ENCODE data around the gene SMPDL3A.

Gene SMPDL3A

GRCh38 chr6:122799916-122800686 is 11.0 kb downstream of the SMPDL3A start:
- no peak for DNase-seq (ENCODE audit: low spot score)
- TF ChIP-seq CTCF (IDR thresholded peaks at IDR 0.05; ENCODE audit: borderline replicate concordance, control extremely low read depth, extremely low read depth, insufficient read depth, missing control alignments) = no peak
- in situ Hi-C loops (cut with MboI; ENCODE audit: low sequenced_read_pairs, unreplicated experiment) = no loop called here

GRCh38 chr6:122800906-122801305 is 11.8 kb downstream of the SMPDL3A start:
- in situ Hi-C loops (cut with MboI; ENCODE audit: low sequenced_read_pairs, unreplicated experiment) = no loop called here
- TF ChIP-seq CTCF (IDR thresholded peaks at IDR 0.05; ENCODE audit: borderline replicate concordance, control extremely low read depth, extremely low read depth, insufficient read depth, missing control alignments) = no peak
- DNase-seq (ENCODE audit: low spot score) = no peak

DNA sequence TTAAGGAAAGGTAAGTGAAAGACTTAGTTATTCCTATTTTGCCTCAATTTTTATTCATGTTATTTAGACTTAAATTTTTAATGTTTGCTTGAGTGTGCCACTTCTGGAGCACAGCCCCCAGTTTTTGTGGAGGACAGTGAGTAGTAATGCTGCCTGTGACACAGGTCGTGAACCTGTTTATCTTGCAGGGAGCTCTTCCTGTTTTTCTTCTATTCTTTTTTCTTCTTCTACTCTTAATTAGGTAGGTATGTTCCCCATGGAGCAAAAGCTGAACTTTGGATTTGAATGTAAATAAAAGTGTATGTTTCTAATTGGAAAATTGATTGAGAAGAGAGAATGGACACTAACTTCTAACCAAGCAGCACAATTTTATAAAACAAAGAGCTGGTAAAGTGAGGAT is 12.3 kb downstream of the SMPDL3A start:
- in situ Hi-C loops (cut with MboI; ENCODE audit: low sequenced_read_pairs, unreplicated experiment) = no loop called here
- no peak for DNase-seq (ENCODE audit: low spot score)
- no peak for TF ChIP-seq CTCF (IDR thresholded peaks at IDR 0.05; ENCODE audit: borderline replicate concordance, control extremely low read depth, extremely low read depth, insufficient read depth, missing control alignments)

- no peak for DNase-seq (ENCODE audit: low spot score)
- in situ Hi-C loops (cut with MboI; ENCODE audit: low sequenced_read_pairs, unreplicated experiment) = no loop called here
- TF ChIP-seq CTCF (IDR thresholded peaks at IDR 0.05; ENCODE audit: borderline replicate concordance, control extremely low read depth, extremely low read depth, insufficient read depth, missing control alignments) = no peak
These were observed 14.2 kb downstream of the SMPDL3A start for GRCh38 chr6:122803171-122803661.

DNA sequence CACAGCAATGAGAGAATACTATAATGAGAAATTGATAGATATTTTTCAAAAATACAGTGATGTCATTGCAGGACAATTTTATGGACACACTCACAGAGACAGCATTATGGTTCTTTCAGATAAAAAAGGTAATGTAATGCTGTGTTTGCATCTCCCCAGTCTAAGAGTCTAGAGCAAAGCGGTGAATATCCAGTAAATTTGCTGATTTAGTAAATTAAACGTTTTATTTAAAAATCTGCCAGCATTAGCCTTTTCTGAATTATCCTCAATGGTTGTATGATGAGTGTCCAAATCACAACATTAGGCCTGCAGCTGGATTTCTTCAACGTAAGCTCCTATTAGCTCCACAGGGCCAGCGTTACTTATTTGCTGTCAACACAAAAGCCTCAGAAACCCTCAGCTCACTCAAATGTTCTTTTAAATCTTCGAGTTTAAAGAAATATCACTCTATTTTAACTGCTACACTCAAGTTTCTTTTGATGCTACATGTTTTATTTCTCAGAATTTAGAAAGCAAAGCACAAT is 16.0 kb downstream of the SMPDL3A start:
- TF ChIP-seq CTCF (IDR thresholded peaks at IDR 0.05; ENCODE audit: borderline replicate concordance, control extremely low read depth, extremely low read depth, insufficient read depth, missing control alignments) = no peak
- DNase-seq (ENCODE audit: low spot score) = no peak
- in situ Hi-C loops (cut with MboI; ENCODE audit: low sequenced_read_pairs, unreplicated experiment) = no loop called here

DNA sequence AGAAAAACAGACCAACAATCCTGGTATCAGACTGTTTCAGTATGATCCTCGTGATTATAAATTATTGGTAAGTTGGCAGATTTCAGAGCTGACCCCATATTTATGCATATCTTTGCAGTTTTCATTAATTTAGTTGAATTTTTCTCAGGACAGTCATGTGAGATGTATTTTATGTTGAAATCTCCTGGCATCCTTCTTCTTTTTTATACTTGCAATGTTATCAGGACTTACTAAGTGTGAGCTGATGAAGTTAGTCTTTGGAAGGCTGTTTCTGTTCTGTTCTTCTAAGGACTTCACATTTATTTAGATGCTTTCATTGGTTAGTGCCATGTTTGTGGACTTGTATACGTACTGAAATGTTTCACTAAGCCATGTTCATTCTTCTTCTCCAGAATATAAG is 17.2 kb downstream of the SMPDL3A start:
- TF ChIP-seq CTCF (IDR thresholded peaks at IDR 0.05; ENCODE audit: borderline replicate concordance, control extremely low read depth, extremely low read depth, insufficient read depth, missing control alignments) = no peak
- in situ Hi-C loops (cut with MboI; ENCODE audit: low sequenced_read_pairs, unreplicated experiment) = no loop called here
- no peak for DNase-seq (ENCODE audit: low spot score)

Data from GM13976 (cell line).